ENCODE results near the gene MLKL.
"Not testable (repeated sequence)": the region's sequence is repeated elsewhere in the genome, so short reads cannot be mapped to it uniquely, and the experiment has no call there.

Gene MLKL

GRCh38 chr16:74699666-74700065, 996 bp downstream of the MLKL start:
- no peak for DNase-seq (ENCODE audit: low read depth in 2 of 2)

DNA sequence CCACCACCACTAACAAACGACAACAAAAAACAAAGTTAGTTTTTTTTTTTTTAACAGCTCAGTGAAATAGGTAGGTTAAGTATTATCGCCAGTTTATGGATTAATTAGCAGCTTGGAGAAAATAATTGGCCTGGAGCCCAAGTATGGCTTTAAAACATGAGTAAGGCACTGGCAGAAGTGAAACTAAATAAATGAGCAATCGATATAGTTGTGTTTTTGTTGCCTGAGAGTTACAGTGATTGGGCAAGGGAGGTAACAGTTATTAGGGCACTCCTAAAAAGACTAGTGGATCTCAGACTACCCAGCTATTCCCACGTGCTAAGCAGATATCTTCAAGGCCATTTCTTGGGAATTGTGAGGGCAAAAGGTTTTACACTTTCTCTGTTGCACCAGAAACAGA, 2.4 kb downstream of the MLKL start:
- no peak for DNase-seq (ENCODE audit: low read depth in 2 of 2)

GRCh38 chr16:74695450-74696422, 4.9 kb downstream of the MLKL start:
- DNase-seq (ENCODE audit: low read depth in 2 of 2) = peak; percentile 61 to 70

DNA sequence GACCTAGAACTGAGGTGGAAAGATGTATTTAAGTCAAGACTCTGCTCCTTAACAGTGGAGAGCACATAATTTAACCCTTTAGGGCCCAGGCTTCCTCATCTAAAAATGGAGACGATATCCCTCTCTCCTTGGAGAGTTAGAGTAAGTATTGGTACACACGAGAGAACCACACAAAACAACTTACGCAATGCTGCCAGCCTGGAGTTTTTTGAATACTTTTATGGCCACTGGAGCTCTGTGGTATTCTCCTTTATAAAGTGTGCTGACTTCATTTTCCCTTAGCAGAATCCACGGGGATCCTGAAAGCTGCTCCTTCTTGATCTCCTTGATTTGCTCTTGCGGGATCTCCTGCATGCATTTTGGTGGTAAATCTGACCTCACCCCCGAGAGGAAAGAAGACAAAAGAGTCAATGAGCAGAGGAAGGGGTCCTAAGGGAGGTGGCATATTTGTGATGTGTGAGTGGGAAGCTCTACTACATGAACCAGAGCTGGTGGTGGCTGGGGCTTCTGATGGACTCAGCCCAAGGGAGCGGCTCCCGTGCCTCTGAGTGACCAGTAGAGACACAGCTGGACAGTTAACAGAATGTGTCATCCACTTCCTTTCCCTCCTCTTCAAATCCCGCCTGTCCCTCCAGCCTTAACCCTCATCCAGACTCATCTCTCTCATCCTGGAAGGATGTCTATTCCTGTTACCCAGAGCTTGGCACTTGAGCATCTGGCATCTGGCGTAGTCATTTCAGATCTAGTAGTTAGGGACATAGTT, 9.4 kb downstream of the MLKL start:
- DNase-seq (ENCODE audit: low read depth in 2 of 2) = no peak

DNA sequence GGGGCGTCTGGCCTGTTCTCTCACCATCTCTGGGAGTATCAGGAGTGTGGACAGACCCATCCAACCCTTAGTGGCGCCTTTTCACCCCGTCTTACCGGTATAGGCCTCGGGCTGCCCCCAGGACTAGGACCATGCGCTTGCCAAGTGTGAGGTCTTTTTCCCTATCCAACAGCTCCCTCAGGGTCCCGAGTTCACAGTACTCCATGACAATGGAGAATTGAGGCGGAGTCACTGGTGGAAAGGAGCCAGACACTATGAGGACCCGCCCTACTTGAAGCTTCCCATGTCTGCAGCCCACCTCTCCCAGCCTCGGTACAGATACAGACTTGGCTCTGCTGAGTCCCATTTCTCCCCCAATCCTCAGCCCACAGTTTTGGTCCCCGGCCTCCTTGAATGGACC, 18.1 kb downstream of the MLKL start:
- no peak for DNase-seq (ENCODE audit: low read depth in 2 of 2)

DNA sequence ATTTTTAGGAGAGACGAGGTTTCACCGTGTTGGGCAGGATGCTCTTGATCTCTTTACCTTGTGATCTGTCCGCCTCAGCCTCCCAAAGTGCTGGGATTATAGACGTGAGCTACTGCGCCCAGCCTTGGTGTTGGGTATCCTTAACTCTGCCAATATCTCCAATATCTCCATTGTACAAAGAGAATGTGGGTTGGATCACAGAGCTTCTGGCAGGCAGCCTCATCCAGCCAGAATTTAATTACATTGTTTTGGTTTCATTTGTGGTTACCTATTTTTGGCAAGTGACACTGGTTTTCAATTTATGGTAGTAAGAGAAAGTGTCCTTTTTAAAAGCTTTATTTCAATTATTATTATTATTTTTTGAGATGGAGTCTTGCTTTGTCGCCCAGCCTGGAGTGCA, 20.0 kb downstream of the MLKL start:
- no peak for DNase-seq (ENCODE audit: low read depth in 2 of 2)

DNA sequence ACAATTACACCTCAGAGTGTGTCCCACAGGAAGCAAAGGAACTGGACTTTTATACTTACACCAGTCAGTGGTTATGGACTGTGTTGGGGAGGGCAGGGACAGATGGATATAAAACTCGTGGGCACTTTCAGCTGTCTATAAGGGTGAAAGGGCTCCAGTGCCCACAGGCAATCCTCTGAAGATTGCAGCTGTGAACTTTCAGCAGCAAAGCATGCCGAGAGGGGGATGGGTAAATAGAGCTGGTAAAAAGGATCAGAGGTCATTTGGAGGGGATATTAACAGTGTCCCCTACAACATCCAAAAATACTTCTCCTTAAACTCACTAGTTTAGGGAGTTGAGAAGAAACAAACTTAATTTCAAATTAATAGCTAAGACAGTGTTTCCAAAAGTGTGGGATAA, 20.7 kb downstream of the MLKL start:
- DNase-seq (ENCODE audit: low read depth in 2 of 2) = no peak

DNA sequence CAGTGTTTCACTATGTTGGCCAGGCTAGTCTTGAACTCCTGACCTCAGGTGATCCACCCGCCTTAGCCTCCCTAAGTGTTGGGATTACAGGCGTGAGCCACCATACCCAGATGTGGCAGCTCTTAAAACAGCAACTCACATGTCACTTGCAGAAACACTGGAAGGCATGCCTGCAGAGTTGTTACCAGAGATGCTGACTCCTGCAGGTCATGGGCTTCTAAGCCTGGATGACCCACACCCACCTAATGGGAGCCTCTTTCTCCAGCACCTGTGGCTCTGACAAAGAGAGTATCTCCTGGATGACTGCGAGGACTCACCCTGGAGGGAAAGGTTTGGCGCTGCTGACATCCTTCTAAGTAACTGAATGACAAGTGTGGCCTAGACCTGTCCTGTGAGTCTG, 22.8 kb downstream of the MLKL start:
- no peak for DNase-seq (ENCODE audit: low read depth in 2 of 2)

DNA sequence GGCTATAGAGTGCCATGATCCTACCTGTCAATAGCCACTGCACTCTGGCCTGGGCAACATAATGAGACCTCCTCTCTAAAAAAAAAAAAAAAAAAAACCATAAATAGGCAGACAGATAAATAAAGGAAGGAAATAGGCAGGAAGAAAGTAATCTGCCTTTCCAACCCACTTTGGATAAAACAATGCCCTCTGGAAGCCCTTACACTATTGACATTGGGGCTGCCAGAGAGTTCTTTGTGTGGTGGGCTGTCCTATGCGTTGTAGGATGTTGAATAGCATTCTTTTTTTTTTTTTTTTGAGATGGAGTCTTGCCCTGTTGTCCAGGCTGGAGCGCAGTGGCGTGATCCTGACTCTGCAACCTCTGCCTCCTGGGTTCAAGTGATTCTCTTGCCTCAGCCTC, 26.8 kb downstream of the MLKL start:
- DNase-seq (ENCODE audit: low read depth in 2 of 2) = no peak

GRCh38 chr16:74668877-74669276, 31.8 kb downstream of the MLKL start:
- not testable (repeated sequence) for DNase-seq (ENCODE audit: low read depth in 2 of 2)

DNA sequence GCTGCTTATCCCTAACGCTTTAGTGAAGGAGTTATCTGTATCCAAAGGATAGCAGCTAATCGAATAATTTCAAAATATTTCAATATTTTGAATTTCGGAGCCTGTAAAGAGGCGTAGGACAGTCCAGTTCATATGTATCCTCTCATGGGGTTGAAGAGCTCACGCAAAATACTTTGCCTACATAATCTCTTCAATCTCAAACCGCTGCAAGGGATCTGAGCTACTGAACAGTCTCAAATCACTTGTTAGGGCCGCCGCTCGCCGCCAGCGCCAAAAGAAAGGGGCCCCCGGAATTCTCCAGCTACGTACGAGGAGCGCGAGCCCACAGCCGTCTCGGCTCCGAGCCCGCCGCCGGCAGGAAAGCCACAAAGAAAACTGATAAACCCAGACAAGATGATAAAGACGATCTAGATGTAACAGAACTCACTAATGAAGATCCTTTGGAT, 33.4 kb downstream of the MLKL start:
- no peak for DNase-seq (ENCODE audit: low read depth in 2 of 2)

DNA sequence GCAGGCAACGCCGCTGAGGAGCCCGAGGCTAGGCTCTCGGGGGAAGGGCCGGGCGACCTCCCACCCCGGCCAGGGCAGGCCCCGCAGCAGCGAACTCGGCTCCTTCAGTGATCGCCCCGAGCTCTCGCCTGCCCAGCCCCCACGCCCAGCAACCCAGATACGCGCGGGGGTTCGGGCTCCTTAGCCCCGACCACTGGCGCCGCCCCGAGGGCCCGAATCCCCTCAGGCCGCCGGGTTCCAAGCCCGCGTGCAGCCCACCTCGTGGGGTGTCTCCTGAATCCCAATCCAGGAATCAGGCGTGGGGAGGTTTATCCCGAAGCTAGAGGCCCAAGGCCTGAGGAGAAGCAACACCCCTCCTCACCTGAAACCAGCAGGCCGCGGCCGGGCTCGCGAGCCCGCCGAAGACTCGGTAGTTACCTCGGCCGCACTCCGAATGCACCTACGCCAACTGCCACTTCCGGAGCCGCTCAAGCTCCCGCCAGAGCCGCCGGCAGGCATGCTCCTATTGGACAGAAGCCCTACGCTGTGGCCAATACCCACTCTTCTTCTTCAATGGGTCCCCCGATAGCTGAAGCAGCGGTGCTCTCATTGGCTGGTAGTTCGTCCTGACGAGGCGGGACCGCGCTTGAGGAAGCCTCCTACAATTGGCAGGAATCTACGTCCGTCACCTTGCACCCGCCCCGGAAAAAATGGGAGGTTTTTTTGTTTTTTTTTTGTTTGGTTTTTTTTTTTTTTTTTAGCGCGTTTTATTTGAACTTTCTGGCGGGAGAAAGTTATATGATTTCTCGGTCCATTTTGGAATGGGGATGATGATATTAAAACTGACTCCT, 34.0 kb downstream of the MLKL start, which contains the start of gene RFWD3:
Gene RFWD3 (minus strand): TSS at position 453 of the 830 bp plus-strand sequence. CDS start 5,428 bp downstream, outside the sequence.
- DNase-seq (ENCODE audit: low read depth in 2 of 2) = peak; percentile 97 to 98

DNA sequence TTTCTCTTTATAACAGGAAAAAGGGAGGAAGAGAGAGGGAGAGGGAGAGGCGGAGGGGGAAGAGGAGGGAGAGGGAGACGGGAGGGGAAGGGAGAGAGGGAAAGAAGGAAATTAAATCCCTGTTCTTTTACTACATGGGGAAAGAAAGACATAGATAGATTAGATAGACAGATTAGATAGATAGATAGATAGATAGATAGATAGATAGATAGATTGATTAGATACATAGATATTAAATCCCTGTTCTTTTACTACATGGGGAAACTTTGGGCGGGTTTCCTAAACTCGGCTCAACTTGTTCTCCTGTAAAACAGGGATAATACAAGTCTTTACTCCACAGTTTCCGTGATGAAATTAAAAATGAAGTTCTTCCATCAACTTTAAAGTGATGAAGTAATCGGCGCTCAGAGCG, 34.6 kb downstream of the MLKL start:
- no peak for DNase-seq (ENCODE audit: low read depth in 2 of 2)

DNA sequence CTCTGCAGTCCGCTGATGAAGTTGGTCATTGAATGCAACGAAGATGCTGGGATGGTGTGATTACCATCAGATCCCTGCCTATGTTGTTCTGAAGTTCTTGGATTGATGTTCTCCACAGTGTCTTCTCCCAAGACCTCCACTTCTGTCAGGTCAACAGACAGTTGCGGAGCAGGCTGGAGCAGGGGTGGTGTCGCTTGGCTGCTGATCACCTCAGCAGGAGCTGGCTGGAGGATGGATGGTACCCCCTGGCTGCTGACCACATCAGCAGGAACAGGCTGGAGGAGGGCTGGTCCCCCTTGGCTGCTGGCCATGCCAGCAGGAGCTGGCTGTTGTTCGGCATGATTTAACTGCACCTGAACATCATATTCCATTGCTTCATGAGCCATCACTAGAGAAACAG, 39.6 kb downstream of the MLKL start:
- DNase-seq (ENCODE audit: low read depth in 2 of 2) = no peak

- no peak for DNase-seq (ENCODE audit: low read depth in 2 of 2)
These were observed 40.3 kb downstream of the MLKL start for GRCh38 chr16:74660383-74660782.

DNA sequence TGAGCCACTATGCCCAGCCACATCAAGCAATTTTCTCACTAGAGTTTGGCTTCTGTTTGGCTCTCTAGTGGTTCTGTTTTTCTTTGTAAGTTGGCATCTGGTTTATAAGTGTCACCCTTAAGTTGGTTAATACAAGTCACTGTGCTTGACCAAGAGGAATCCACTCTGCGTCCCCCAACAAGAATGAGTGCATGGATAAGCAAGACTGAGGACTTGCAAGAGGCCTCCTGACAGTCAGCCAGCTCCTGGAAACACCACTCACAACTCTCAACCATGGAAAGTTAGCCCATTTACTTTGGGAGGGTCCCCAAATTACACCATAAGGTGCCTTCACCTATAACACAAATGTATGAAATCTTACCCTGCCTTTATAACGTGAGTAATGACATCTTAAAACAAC, 41.6 kb downstream of the MLKL start:
- DNase-seq (ENCODE audit: low read depth in 2 of 2) = no peak

DNA sequence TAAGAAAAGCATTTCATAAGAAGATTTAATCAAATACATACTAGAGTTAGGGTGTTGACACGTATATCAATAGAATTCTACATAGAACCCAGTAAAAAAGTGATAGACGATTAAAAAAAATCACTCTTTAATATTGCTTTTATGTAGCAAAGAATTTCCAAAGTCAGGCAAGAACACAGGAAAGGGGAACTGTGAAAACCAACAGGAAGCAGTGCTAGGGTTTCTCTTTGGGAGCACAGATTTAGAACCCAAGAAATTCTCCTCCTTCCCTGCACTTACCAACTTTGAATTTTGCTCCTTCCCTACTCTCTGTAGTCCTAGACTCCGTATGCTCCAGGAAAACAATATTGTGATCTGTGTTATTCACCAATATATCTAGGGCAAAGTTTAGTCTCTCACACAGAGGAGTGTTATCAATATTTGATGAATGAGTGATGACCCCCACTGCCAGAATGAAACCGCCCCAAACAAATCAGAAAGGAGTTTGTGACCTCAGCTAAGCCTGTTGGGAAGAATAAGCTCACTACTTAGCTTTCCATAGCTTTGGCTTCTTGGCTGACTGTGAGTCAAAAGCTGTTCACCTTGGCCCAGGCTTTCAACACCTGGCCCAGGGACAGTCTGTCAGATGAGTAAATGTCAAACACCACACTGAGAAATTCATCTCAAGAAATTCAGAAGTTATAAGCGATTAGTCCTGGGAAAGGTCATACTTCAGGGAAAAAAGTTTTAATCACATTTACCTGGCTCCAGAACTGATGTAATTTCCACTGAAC, 42.6 kb downstream of the MLKL start:
- no peak for DNase-seq (ENCODE audit: low read depth in 2 of 2)

GRCh38 chr16:74654536-74655050, 46.1 kb downstream of the MLKL start:
- no peak for DNase-seq (ENCODE audit: low read depth in 2 of 2)

DNA sequence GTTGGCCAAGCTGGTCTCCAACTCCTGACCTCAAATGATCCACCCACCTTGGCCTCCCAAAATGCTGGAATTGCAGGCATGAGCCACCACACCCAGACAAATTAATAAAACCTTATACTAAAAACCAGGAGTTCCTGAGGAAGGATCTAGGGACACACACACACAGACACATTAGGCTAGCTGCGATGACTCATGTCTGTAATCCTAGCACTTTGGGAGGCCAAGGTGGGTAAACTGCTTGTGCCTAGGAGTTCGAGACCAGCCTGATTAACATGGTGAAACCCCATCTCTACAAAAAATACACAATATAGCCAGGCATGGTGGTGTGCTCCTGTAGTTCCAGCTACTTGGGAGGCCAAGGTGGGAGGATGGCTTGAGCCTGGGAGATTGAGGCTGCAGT, 47.8 kb downstream of the MLKL start:
- DNase-seq (ENCODE audit: low read depth in 2 of 2) = not testable (repeated sequence)

DNA sequence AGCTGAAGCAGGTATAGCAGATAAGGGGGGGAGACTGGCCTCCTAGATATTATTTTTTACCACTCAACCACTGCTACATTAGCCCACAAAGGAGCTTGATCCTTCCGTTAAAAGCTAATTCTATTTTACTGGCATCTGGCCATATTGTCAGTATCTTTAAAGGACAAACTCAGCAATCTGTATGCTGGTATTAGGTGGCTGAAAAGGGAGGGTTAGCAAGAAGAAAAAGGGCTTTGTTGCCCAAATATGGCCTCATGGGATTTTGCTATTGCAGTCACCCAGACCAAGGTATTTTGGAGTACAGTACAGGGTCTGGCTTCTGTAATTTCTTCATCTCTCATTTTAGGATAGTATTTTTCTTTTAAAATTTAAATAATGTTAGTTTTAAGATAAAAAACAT, 48.4 kb downstream of the MLKL start:
- no peak for DNase-seq (ENCODE audit: low read depth in 2 of 2)

DNA sequence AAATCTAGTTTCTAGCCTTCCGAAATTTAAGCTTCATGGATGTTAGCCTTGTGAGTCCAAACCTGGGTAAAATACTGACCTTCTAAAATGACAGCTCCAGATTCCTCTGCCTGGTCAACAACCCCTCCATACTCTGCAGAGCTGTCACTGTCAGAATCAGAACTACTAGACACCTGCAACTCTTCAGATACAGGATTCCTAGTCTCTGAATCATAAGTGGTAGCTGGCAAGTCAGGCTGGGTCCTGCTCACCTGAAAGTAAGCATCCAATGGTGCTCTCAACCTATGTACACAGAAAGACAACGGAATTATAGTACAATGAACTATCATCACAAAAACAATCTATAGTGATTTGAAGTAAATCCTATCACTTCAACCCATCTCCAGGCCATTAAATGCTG, 48.8 kb downstream of the MLKL start:
- DNase-seq (ENCODE audit: low read depth in 2 of 2) = no peak

All from fibroblast of skin of left quadriceps (primary cell).